ENCODE data around the gene MYOZ2.

- TF ChIP-seq CTCF (IDR thresholded peaks at IDR 0.05) (no peak), POLR2A (IDR thresholded peaks at IDR 0.05) (no peak)
Measured at GRCh38 chr4:119190354-119190753, 54.7 kb downstream of the MYOZ2 start.
